DND-41 (cell line): ENCODE data around the gene CLCC1.
A peak's percentile ranks its signal among the peaks of the same experiment; 100 is the strongest.

ENCODE experiments used
- ATAC-seq: fragments of 200-7000 bp; cut with Tn5 transposase; 3 replicates; pipeline ENCODE4 v1.9.1; 2021; ENCODE audit warnings: low read depth; ENCODE audit not compliant: insufficient read depth
- DNase-seq: peaks from one replicate; pipeline ENCODE4 v3.0.0-alpha.2; 2020
- H2AFZ ChIP-seq: 2 replicates; pipeline ENCODE4 v1.6.0; 2012; ENCODE audit warnings: low read depth, low read length
- H3K27ac ChIP-seq: 2 replicates; pipeline ENCODE4 v1.5.1; 2012; ENCODE audit warnings: low read length, inconsistent platforms
- H3K27me3 ChIP-seq: fragments of 200-600 bp; sonication (generic); 2 replicates; pipeline ENCODE4 v1.6.0; 2012; ENCODE audit warnings: low read length, mild to moderate bottlenecking, inconsistent platforms; ENCODE audit not compliant: insufficient read depth, poor library complexity
- H3K36me3 ChIP-seq: 2 replicates; pipeline ENCODE4 v1.5.1; 2012; ENCODE audit warnings: low read length, inconsistent platforms; ENCODE audit not compliant: insufficient read depth
- H3K4me1 ChIP-seq: 2 replicates; pipeline ENCODE4 v1.5.1; 2012; ENCODE audit warnings: mild to moderate bottlenecking, low read length; ENCODE audit not compliant: insufficient read depth
- H3K4me2 ChIP-seq: 2 replicates; pipeline ENCODE4 v1.6.0; 2012; ENCODE audit warnings: mild to moderate bottlenecking, moderate library complexity, low read length, inconsistent platforms; ENCODE audit not compliant: insufficient read depth
- H3K4me3 ChIP-seq, 2 experiments: fragments of 200-600 bp in 1 of 2; shearing (Covaris generic) in 1 of 2; 2 replicates each; pipeline ENCODE4 v1.5.1; 2012 to 2016; ENCODE audit warnings: inconsistent platforms in 2 of 2, low read length in 2 of 2, mild to moderate bottlenecking in 2 of 2, low read depth in 1 of 2, moderate library complexity in 1 of 2
- H3K79me2 ChIP-seq: 2 replicates; pipeline ENCODE4 v1.6.0; 2012; ENCODE audit warnings: low read length, inconsistent platforms; ENCODE audit not compliant: insufficient read depth
- H3K9ac ChIP-seq: 2 replicates; pipeline ENCODE4 v1.6.0; 2012; ENCODE audit warnings: low read depth, mild to moderate bottlenecking, inconsistent platforms, low read length, moderate library complexity
- H3K9me3 ChIP-seq: 2 replicates; pipeline ENCODE4 v1.5.1; 2012; ENCODE audit warnings: low read length, moderate library complexity, mild to moderate bottlenecking, inconsistent platforms; ENCODE audit not compliant: insufficient read depth, severe bottlenecking
- H4K20me1 ChIP-seq: 2 replicates; pipeline ENCODE4 v1.6.0; 2012; ENCODE audit warnings: low read length; ENCODE audit not compliant: insufficient read depth
- CTCF ChIP-seq: IDR thresholded peaks from 2 replicates; pipeline ENCODE4 v1.5.1; 2012; ENCODE audit warnings: borderline replicate concordance, low read length, moderate library complexity, mild to moderate bottlenecking; ENCODE audit not compliant: poor library complexity, severe bottlenecking; ENCODE audit errors: extremely low read depth
- EZH2 ChIP-seq: IDR thresholded peaks from 3 replicates; pipeline ENCODE4 v1.6.1; 2012; ENCODE audit warnings: borderline replicate concordance, low read depth, mild to moderate bottlenecking, moderate library complexity, low read length, inconsistent platforms; ENCODE audit not compliant: severe bottlenecking

CLCC1 gene

GRCh38 chr1:108961752-108962486 is 1.4 kb downstream of the CLCC1 start:
- Histone ChIP-seq H4K20me1 (peaks cover 32% of the 10 kb centered on the region), H3K36me3 (no peaks in the 10 kb centered on the region), H3K4me1 (peaks cover 23% of the 10 kb centered on the region), H3K4me3 (no peak overlapping the region), H3K9me3 (no peaks in the 10 kb centered on the region), H3K4me2 (peak overlapping the region; percentile 76), H3K79me2 (no peaks in the 10 kb centered on the region), H3K9ac (no peak overlapping the region; the same call in 1 of the 2 replicates), H3K27me3 (peaks cover 39% of the 10 kb centered on the region), H3K27ac (no peak overlapping the region), H2AFZ (no peak overlapping the region)
- TF ChIP-seq EZH2 (no peak), CTCF (no peak)
- DNase-seq: no peak
- no peak for ATAC-seq

GRCh38 chr1:108961198-108961597 is 2.1 kb downstream of the CLCC1 start:
- Histone ChIP-seq H3K36me3 (no peaks in the 10 kb centered on the region), H3K27me3 (peaks cover 39% of the 10 kb centered on the region), H3K4me3 (no peak overlapping the region), H3K9ac (no peak overlapping the region), H3K9me3 (no peaks in the 10 kb centered on the region), H2AFZ (no peak overlapping the region), H3K79me2 (no peaks in the 10 kb centered on the region), H3K4me2 (no peak overlapping the region), H3K27ac (no peak overlapping the region), H4K20me1 (peaks cover 34% of the 10 kb centered on the region), H3K4me1 (peaks cover 26% of the 10 kb centered on the region)
- DNase-seq (no peak), ATAC-seq (no peak)
- TF ChIP-seq CTCF (no peak), EZH2 (no peak)

GRCh38 chr1:108960719-108961118 is 2.6 kb downstream of the CLCC1 start:
- H3K36me3 ChIP-seq: no peaks in the 10 kb centered on the region
- TF ChIP-seq EZH2 (no peak), CTCF (no peak)
- no peak overlapping the region for H3K4me3 ChIP-seq
- peaks cover 26% of the 10 kb centered on the region for H3K4me1 ChIP-seq
- ATAC-seq (no peak), DNase-seq (no peak)
- no peak overlapping the region for H2AFZ ChIP-seq
- no peak overlapping the region for H3K9ac ChIP-seq
- H3K79me2 ChIP-seq: no peaks in the 10 kb centered on the region
- no peaks in the 10 kb centered on the region for H3K9me3 ChIP-seq
- H3K4me2 ChIP-seq: no peak overlapping the region
- H4K20me1 ChIP-seq: peaks cover 38% of the 10 kb centered on the region
- H3K27me3 ChIP-seq: peaks cover 39% of the 10 kb centered on the region
- no peak overlapping the region for H3K27ac ChIP-seq

GRCh38 chr1:108957888-108958287 is 5.4 kb downstream of the CLCC1 start:
- Histone ChIP-seq H3K27ac (no peak overlapping the region), H3K9ac (no peak overlapping the region), H4K20me1 (peaks cover 57% of the 10 kb centered on the region), H3K4me3 (no peak overlapping the region), H3K36me3 (no peaks in the 10 kb centered on the region), H3K4me1 (peaks cover 14% of the 10 kb centered on the region), H3K4me2 (no peak overlapping the region), H3K27me3 (peaks cover 40% of the 10 kb centered on the region), H3K9me3 (no peaks in the 10 kb centered on the region), H3K79me2 (no peaks in the 10 kb centered on the region), H2AFZ (no peak overlapping the region)
- ATAC-seq (no peak), DNase-seq (no peak)
- TF ChIP-seq EZH2 (no peak), CTCF (no peak)
